Measurements from ENCODE around the gene GEMIN4. TPM values are rescaled to one million over a fixed set of nuclear protein-coding genes. Genes with fewer than 3 reads are reported as not detected.

The GEMIN4 gene
- total RNA-seq, result 11.2 TPM

GRCh38 chr17:752002-752619 lies at the start of gene GEMIN4:
TSS of gene GEMIN4 (minus strand) at chr17:752264. CDS start at chr17:752142, 122 bp downstream.
- Histone ChIP-seq H3K36me3 (peaks cover 9% of the 10 kb centered on the region in 2 donors), H3K4me1 (peaks cover 6 to 14% of the 10 kb centered on the region in 2 donors), H3K4me3 (peak within 1 kb of the TSS; percentile 70 to 95), H3K27me3 (no peaks in the 10 kb centered on the region), H3K9me3 (no peaks in the 10 kb centered on the region), H3K27ac (peak within 1 kb of the TSS; percentile 81 to 88)
- TF ChIP-seq, protein P1, sequence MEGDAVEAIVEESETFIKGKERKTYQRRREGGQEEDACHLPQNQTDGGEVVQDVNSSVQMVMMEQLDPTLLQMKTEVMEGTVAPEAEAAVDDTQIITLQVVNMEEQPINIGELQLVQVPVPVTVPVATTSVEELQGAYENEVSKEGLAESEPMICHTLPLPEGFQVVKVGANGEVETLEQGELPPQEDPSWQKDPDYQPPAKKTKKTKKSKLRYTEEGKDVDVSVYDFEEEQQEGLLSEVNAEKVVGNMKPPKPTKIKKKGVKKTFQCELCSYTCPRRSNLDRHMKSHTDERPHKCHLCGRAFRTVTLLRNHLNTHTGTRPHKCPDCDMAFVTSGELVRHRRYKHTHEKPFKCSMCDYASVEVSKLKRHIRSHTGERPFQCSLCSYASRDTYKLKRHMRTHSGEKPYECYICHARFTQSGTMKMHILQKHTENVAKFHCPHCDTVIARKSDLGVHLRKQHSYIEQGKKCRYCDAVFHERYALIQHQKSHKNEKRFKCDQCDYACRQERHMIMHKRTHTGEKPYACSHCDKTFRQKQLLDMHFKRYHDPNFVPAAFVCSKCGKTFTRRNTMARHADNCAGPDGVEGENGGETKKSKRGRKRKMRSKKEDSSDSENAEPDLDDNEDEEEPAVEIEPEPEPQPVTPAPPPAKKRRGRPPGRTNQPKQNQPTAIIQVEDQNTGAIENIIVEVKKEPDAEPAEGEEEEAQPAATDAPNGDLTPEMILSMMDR (IDR thresholded peaks at IDR 0.05), result peak; percentile 94 to 97 (median 95)
- DNase-seq (ENCODE audit: low spot score in 2 of 2), result peak; percentile 33 to 96
- intact Hi-C loops (cut with DNase I), result loop anchor here (1.0 kb wide), 1 partner anchor 38 kb away; the partner anchor contains the start of gene VPS53

GRCh38 chr17:801660-802059 lies 49.6 kb upstream of the GEMIN4 start:
- intact Hi-C loops (cut with DNase I), result no loop called here
- no peaks in the 10 kb centered on the region for H3K36me3 ChIP-seq
- no peak overlapping the region for H3K4me3 ChIP-seq
- no peak overlapping the region for H3K27ac ChIP-seq
- TF ChIP-seq, protein P1 (IDR thresholded peaks at IDR 0.05), result no peak
- H3K27me3 ChIP-seq, result no peaks in the 10 kb centered on the region
- H3K4me1 ChIP-seq, result no peaks in the 10 kb centered on the region
- no peak for DNase-seq (ENCODE audit: low spot score in 2 of 2)
- H3K9me3 ChIP-seq, result no peaks in the 10 kb centered on the region

DNA sequence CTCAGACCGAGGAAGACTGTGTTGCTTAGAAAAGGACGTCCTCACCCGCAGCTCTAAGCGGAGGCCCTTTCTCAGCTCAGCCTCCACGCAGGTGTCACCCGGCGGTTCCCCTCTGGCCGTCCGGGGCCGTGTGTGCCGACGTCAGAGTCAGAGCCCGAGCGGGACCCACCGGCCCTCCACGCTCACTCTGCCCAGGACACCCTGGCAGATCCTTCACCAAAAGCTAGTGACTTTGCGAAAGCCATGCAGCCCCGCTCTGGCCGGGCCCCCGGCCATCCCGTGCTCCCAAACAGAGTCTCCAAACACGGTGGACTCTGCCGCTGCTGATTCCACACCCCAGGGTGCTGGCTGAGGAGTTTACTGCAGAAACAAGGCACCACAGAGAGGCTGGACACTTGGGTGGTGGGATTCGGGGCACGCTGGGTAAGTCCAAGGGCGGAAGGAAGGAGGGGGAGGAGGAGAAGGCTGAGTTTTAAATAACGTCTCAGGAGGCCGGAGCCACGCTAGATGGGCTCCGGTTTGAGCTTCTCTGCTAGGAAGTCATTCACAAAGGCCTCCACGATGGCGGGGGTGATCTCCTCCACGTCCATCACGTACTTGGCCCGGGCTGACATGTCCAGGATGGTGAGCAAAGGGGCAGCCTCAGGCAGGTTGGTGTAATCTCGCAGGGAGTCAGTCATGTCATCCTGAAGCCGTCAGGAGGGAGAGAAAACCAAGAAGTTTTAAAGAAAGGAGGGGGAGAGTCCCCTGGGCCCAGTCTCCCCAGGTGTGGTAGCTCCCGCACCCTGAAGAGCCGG lies 48.6 kb upstream of the GEMIN4 start:
- Histone ChIP-seq H3K4me3 (no peak overlapping the region), H3K9me3 (no peaks in the 10 kb centered on the region), H3K36me3 (no peaks in the 10 kb centered on the region), H3K4me1 (no peaks in the 10 kb centered on the region), H3K27me3 (no peaks in the 10 kb centered on the region), H3K27ac (no peak overlapping the region)
- TF ChIP-seq, protein P1 (IDR thresholded peaks at IDR 0.05), result no peak
- no peak for DNase-seq (ENCODE audit: low spot score in 2 of 2)
- intact Hi-C loops (cut with DNase I), result no loop called here

GRCh38 chr17:799261-799660 lies 47.2 kb upstream of the GEMIN4 start:
- no peak overlapping the region for H3K4me3 ChIP-seq
- no peak overlapping the region for H3K27ac ChIP-seq
- intact Hi-C loops (cut with DNase I), result loop anchor here (5.0 kb wide), 1 partner anchor 258 kb away; no protein-coding TSS in a partner anchor
- H3K36me3 ChIP-seq, result no peaks in the 10 kb centered on the region
- H3K27me3 ChIP-seq, result no peaks in the 10 kb centered on the region
- H3K4me1 ChIP-seq, result peaks cover 0 to 7% of the 10 kb centered on the region in 2 donors
- TF ChIP-seq, protein P1 (IDR thresholded peaks at IDR 0.05), result no peak
- DNase-seq (ENCODE audit: low spot score in 2 of 2), result no peak
- H3K9me3 ChIP-seq, result no peaks in the 10 kb centered on the region

- H3K4me1 ChIP-seq, result peaks cover 0 to 7% of the 10 kb centered on the region in 2 donors
- H3K36me3 ChIP-seq, result no peaks in the 10 kb centered on the region
- no peak overlapping the region for H3K4me3 ChIP-seq
- no peak overlapping the region for H3K27ac ChIP-seq
- DNase-seq (ENCODE audit: low spot score in 2 of 2), result no peak
- TF ChIP-seq, protein P1 (IDR thresholded peaks at IDR 0.05), result no peak
- H3K9me3 ChIP-seq, result no peaks in the 10 kb centered on the region
- H3K27me3 ChIP-seq, result no peaks in the 10 kb centered on the region
- intact Hi-C loops (cut with DNase I), result loop anchor here (5.0 kb wide), 1 partner anchor 259 kb away; no protein-coding TSS in a partner anchor
Measured at GRCh38 chr17:798246-798645, 46.2 kb upstream of the GEMIN4 start.

All from ascending aorta (tissue), 2 donors.